Uterus (tissue), 2 donors: ENCODE measurements around the gene UXS1.

Source experiments
- POLR2A ChIP-seq, 2 donors: fragments of 450-650 bp; IDR thresholded peaks; one replicate each; pipeline ENCODE4 v1.6.1; 2016; ENCODE audit warnings: antibody characterized with exemption in 2 of 2, mild to moderate bottlenecking in 1 of 2, moderate library complexity in 1 of 2
- TF ChIP-seq, protein P1 (sequence below), 4 experiments: fragments of 200-600 bp in 2 of 4; fragments of 450-650 bp in 2 of 4; sonication (generic) in 2 of 4; IDR thresholded peaks; one replicate each; pipeline ENCODE4 v1.5.1; 2016 to 2019; ENCODE audit warnings: antibody characterized with exemption in 4 of 4, mild to moderate bottlenecking in 2 of 4, moderate library complexity in 1 of 4

GRCh38 chr2:106129592-106129991 lies 64.5 kb downstream of the UXS1 start:
- TF ChIP-seq, protein P1, sequence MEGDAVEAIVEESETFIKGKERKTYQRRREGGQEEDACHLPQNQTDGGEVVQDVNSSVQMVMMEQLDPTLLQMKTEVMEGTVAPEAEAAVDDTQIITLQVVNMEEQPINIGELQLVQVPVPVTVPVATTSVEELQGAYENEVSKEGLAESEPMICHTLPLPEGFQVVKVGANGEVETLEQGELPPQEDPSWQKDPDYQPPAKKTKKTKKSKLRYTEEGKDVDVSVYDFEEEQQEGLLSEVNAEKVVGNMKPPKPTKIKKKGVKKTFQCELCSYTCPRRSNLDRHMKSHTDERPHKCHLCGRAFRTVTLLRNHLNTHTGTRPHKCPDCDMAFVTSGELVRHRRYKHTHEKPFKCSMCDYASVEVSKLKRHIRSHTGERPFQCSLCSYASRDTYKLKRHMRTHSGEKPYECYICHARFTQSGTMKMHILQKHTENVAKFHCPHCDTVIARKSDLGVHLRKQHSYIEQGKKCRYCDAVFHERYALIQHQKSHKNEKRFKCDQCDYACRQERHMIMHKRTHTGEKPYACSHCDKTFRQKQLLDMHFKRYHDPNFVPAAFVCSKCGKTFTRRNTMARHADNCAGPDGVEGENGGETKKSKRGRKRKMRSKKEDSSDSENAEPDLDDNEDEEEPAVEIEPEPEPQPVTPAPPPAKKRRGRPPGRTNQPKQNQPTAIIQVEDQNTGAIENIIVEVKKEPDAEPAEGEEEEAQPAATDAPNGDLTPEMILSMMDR (IDR thresholded peaks at IDR 0.05), result no peak
- no peak for TF ChIP-seq POLR2A (IDR thresholded peaks at IDR 0.05)
